ENCODE data around the gene PRDM11. TPM values are rescaled to one million over a fixed set of nuclear protein-coding genes. Genes with fewer than 3 reads are reported as not detected.

Gene PRDM11
- total RNA-seq, 1 donor from 2014 or later, result 15.2 TPM

DNA sequence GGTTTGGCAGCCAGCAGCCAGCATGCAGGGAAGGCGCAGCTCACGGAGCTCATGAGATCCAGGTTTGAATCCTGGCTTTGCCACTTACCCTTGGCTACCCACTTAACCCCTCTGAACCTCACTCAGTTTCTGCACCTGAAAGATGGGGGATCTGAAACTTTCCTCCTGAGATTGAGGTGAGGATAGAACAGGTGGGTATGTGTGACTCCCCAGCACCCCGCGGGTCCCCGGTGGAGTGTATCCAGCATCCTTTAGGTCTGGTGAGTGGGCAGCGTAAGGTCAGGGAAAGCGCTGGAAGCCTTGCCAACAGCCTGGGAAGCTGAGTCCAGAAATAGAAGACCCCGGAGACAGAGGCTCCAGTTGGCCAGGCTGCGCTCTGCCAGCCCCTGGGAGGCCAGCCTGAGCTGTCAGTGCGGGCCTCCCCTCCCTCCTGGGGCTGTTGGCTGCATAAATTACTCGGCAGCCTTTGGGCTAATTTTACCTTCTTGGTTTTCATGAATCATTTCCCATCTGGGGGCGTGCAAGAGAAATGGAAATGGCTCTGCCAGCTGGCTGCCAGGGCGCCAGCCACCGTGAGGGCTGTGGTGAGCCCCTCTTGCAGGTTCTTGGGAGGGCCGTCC, 17.6 kb downstream of the PRDM11 start:
- Histone ChIP-seq H3K4me1 (peaks cover 57% of the 10 kb centered on the region), H3K36me3 (no peaks in the 10 kb centered on the region), H3K27ac (no peak overlapping the region), H3K27me3 (no peaks in the 10 kb centered on the region), H3K4me3 (no peak overlapping the region), H3K9me3 (no peaks in the 10 kb centered on the region)
- intact Hi-C loops (cut with DNase I), result no loop called here
- TF ChIP-seq POLR2A (IDR thresholded peaks at IDR 0.05) (no peak), CTCF (IDR thresholded peaks at IDR 0.05) (no peak), POLR2AphosphoS5 (IDR thresholded peaks at IDR 0.05; ENCODE audit: insufficient read depth in 1 of 2, low read depth in 1 of 2) (no peak)
- DNase-seq (ENCODE audit: extremely low spot score in 2 of 2), result no peak

DNA sequence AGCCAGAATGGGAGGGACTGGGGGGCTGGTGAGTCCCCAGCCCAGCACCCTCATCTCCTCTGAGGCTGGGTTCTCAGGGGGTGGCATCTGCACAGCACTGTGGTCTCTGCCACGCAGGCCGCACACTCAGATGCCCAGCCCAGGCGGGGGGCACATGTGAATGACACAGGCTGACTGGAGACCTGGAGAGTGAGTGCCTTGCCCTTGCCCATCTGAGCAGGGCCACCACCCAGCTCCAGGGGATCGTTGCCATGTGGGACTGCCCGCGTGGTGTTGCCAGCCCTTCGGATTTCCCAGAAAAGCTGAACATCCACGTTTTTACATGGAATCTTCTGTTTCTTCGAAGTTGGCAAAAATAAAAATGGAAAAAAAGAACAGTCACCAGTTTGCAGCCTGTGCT, 18.9 kb downstream of the PRDM11 start:
- H3K9me3 ChIP-seq, result no peaks in the 10 kb centered on the region
- H3K27me3 ChIP-seq, result no peaks in the 10 kb centered on the region
- TF ChIP-seq CTCF (IDR thresholded peaks at IDR 0.05), result no peak
- no peak for TF ChIP-seq POLR2A (IDR thresholded peaks at IDR 0.05)
- no peak for TF ChIP-seq POLR2AphosphoS5 (IDR thresholded peaks at IDR 0.05; ENCODE audit: insufficient read depth in 1 of 2, low read depth in 1 of 2)
- H3K27ac ChIP-seq, result no peak overlapping the region
- no peaks in the 10 kb centered on the region for H3K36me3 ChIP-seq
- peaks cover 53% of the 10 kb centered on the region for H3K4me1 ChIP-seq
- intact Hi-C loops (cut with DNase I), result no loop called here
- no peak for DNase-seq (ENCODE audit: extremely low spot score in 2 of 2)
- H3K4me3 ChIP-seq, result no peak overlapping the region

GRCh38 chr11:45165806-45166603, 19.6 kb downstream of the PRDM11 start:
- Histone ChIP-seq H3K4me1 (peaks cover 47% of the 10 kb centered on the region), H3K9me3 (no peaks in the 10 kb centered on the region), H3K27ac (no peak overlapping the region), H3K4me3 (no peak overlapping the region), H3K36me3 (no peaks in the 10 kb centered on the region), H3K27me3 (no peaks in the 10 kb centered on the region)
- no peak for DNase-seq (ENCODE audit: extremely low spot score in 2 of 2)
- no peak for TF ChIP-seq POLR2A (IDR thresholded peaks at IDR 0.05)
- no peak for TF ChIP-seq CTCF (IDR thresholded peaks at IDR 0.05)
- TF ChIP-seq POLR2AphosphoS5 (IDR thresholded peaks at IDR 0.05; ENCODE audit: insufficient read depth in 1 of 2, low read depth in 1 of 2), result no peak
- intact Hi-C loops (cut with DNase I), result no loop called here

DNA sequence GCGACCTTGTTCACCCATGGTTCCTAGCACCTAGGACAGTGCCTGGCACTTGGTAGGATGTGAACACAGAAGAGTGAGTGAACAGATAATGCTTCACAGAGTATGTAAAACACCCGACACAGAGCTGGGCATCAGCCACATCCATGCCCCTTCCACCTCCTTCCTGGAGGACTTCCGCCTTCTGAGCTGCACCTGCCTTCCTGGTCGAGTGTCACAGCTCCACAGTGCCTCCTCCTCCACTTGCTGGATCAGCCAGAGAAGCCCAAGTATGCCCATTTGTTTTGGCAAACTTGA, 20.1 kb downstream of the PRDM11 start:
- TF ChIP-seq POLR2A (IDR thresholded peaks at IDR 0.05) (no peak), POLR2AphosphoS5 (IDR thresholded peaks at IDR 0.05; ENCODE audit: insufficient read depth in 1 of 2, low read depth in 1 of 2) (no peak), CTCF (IDR thresholded peaks at IDR 0.05) (no peak)
- Histone ChIP-seq H3K4me3 (no peak overlapping the region), H3K4me1 (peaks cover 41% of the 10 kb centered on the region), H3K27me3 (no peaks in the 10 kb centered on the region), H3K36me3 (no peaks in the 10 kb centered on the region), H3K9me3 (no peaks in the 10 kb centered on the region), H3K27ac (no peak overlapping the region)
- DNase-seq (ENCODE audit: extremely low spot score in 2 of 2), result no peak
- intact Hi-C loops (cut with DNase I), result no loop called here

DNA sequence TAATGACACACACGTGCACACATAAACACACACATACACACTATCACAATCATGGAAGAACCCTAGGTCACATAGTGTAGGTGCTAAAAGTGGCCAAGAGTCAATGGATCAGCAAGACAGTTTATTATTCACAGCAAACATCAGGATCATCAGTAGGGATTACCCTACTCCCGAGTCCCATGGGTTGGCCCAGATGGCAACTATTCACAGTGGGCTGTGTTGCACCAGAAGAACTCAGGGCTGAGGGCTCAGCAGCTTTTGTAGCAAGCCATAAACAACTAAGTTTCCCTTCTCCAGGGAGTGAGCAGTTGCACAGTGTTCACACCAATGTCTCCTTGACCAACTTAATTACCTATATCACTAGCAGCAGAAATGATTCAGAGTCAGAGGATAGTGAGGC, 20.8 kb downstream of the PRDM11 start:
- no peaks in the 10 kb centered on the region for H3K36me3 ChIP-seq
- no peak overlapping the region for H3K27ac ChIP-seq
- intact Hi-C loops (cut with DNase I), result no loop called here
- peaks cover 34% of the 10 kb centered on the region for H3K4me1 ChIP-seq
- TF ChIP-seq POLR2AphosphoS5 (IDR thresholded peaks at IDR 0.05; ENCODE audit: insufficient read depth in 1 of 2, low read depth in 1 of 2), result no peak
- no peak for TF ChIP-seq POLR2A (IDR thresholded peaks at IDR 0.05)
- H3K9me3 ChIP-seq, result no peaks in the 10 kb centered on the region
- no peak for DNase-seq (ENCODE audit: extremely low spot score in 2 of 2)
- H3K4me3 ChIP-seq, result no peak overlapping the region
- H3K27me3 ChIP-seq, result no peaks in the 10 kb centered on the region

Data from vagina (tissue), 2 donors.